Astrocyte (in vitro differentiated cells and primary cell): ENCODE results near the gene DNAAF3. TPM values are rescaled to one million over a fixed set of nuclear protein-coding genes. Genes with fewer than 3 reads are reported as not detected.

Experiments used
- DNase-seq: peaks from one replicate; pipeline ENCODE4 v3.0.0-alpha.2; 2010; ENCODE audit warnings: low read depth
- FAIRE-seq: peaks from 2 replicates; lab custom pipeline; 2011; peaks lifted over from hg19 to GRCh38; lab: Jason Lieb, UNC
- H2AFZ ChIP-seq: 2 replicates; pipeline ENCODE4 v1.6.0; 2012; ENCODE audit warnings: low read depth, low read length, inconsistent platforms
- H3K27ac ChIP-seq: 2 replicates; pipeline ENCODE4 v1.5.1; 2011; ENCODE audit warnings: low read depth, low read length, inconsistent platforms
- H3K27me3 ChIP-seq: 2 replicates; pipeline ENCODE4 v1.6.0; 2011; ENCODE audit warnings: low read length, inconsistent platforms; ENCODE audit not compliant: insufficient read depth
- H3K36me3 ChIP-seq: 2 replicates; pipeline ENCODE4 v1.5.1; 2011; ENCODE audit warnings: low read length, inconsistent platforms; ENCODE audit not compliant: insufficient read depth
- H3K4me1 ChIP-seq: 2 replicates; pipeline ENCODE4 v1.5.1; 2011; ENCODE audit warnings: low read length, inconsistent platforms; ENCODE audit not compliant: insufficient read depth
- H3K4me2 ChIP-seq: 2 replicates; pipeline ENCODE4 v1.6.0; 2012; ENCODE audit warnings: low read length, inconsistent platforms
- H3K4me3 ChIP-seq: 2 replicates; pipeline ENCODE4 v1.5.1; 2011; ENCODE audit warnings: low read depth, mild to moderate bottlenecking, low read length, inconsistent platforms; ENCODE audit not compliant: insufficient read depth
- H3K79me2 ChIP-seq: 2 replicates; pipeline ENCODE4 v1.6.0; 2012; ENCODE audit warnings: mild to moderate bottlenecking, low read length, inconsistent platforms; ENCODE audit not compliant: insufficient read depth
- H3K9ac ChIP-seq: 2 replicates; pipeline ENCODE4 v1.6.0; 2012; ENCODE audit warnings: mild to moderate bottlenecking, low read length, inconsistent platforms
- H3K9me3 ChIP-seq: 2 replicates; pipeline ENCODE4 v1.5.1; 2012; ENCODE audit warnings: low read depth, mild to moderate bottlenecking, low read length, inconsistent platforms; ENCODE audit not compliant: insufficient read depth
- H4K20me1 ChIP-seq: 2 replicates; pipeline ENCODE4 v1.6.0; 2012; ENCODE audit warnings: low read length, inconsistent platforms; ENCODE audit not compliant: insufficient read depth
- H3K27ac Mint-ChIP-seq: one replicate; pipeline ENCODE4 v1.8.0; 2021; ENCODE audit warnings: mild to moderate bottlenecking, mixed read lengths; ENCODE audit not compliant: unreplicated experiment
- H3K27me3 Mint-ChIP-seq: one replicate; pipeline ENCODE4 v1.8.0; 2021; ENCODE audit warnings: low read depth, mixed read lengths; ENCODE audit not compliant: unreplicated experiment
- H3K36me3 Mint-ChIP-seq: one replicate; pipeline ENCODE4 v1.8.0; 2021; ENCODE audit warnings: low read depth, mixed read lengths; ENCODE audit not compliant: unreplicated experiment
- H3K4me1 Mint-ChIP-seq: one replicate; pipeline ENCODE4 v1.8.0; 2021; ENCODE audit warnings: low read depth, mixed read lengths; ENCODE audit not compliant: unreplicated experiment
- H3K4me3 Mint-ChIP-seq: one replicate; pipeline ENCODE4 v1.8.0; 2021; ENCODE audit warnings: mild to moderate bottlenecking, moderate library complexity, mixed read lengths; ENCODE audit not compliant: unreplicated experiment
- H3K9me3 Mint-ChIP-seq: one replicate; pipeline ENCODE4 v1.8.0; 2021; ENCODE audit warnings: mild to moderate bottlenecking, mixed read lengths; ENCODE audit not compliant: unreplicated experiment
- EZH2 ChIP-seq: IDR thresholded peaks from 2 replicates; pipeline ENCODE4 v1.6.1; 2012; ENCODE audit warnings: mild to moderate bottlenecking, low read length, inconsistent platforms; ENCODE audit not compliant: insufficient read depth
- total RNA-seq: library from RNA; stranded (reverse); gene quantifications from 2 replicates; pipeline ENCODE4 v1.2.1, GENCODE V29; 2021
- TF ChIP-seq, protein P1 (sequence below): IDR thresholded peaks from 2 replicates; pipeline ENCODE4 v1.5.1; 2011; ENCODE audit warnings: low read depth, mild to moderate bottlenecking, inconsistent platforms, low read length, moderate library complexity; ENCODE audit not compliant: insufficient read depth

The DNAAF3 gene
- total RNA-seq, 1 donor from 2014 or later, result 1.3 TPM

DNA sequence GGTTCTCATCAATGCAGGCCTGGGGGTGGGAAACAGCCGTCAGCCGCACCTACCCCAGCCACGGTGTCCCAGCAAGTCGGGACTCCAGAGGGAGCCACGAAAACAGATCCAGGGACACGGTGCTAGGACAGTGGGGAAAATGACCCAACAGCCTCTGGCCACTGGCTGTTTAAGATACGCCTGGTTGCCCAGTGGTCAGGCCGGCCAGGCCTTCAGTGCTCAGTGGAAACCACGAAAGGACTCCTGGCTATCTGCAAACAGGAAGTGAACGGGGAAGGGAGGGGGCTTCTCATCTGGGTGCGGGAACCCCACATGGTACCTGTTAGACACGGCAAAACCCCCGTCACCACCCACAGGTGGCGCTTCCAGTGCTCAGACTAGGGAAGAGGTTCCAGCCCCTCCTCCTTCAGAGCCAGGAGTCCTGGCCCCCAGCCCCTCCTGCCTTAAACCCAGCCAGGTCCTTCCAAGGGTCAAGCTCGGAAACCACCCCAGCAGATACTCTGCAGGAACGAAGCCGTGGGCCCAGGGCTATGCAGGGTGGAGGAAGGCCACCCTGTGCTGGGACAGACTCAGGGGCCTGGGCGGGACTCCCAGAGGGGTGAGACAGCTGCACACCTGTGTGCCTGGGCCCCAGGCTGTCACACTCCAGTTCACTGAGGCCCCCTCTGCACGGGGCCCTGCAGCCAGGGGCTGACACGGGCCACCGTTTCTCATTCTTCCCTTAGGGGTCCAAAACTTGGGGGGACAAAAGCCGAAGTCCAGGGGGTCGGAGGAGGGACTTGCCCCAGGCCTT lies 53.4 kb downstream of the DNAAF3 start:
- no peaks in the 10 kb centered on the region for H3K36me3 Mint-ChIP-seq
- no peaks in the 10 kb centered on the region for H3K36me3 ChIP-seq
- peak overlapping the region; percentile 64 for H3K4me2 ChIP-seq
- H4K20me1 ChIP-seq, result peaks cover 82% of the 10 kb centered on the region
- peak overlapping the region; percentile 81 for H3K9ac ChIP-seq
- H3K4me1 Mint-ChIP-seq, result peaks cover 12% of the 10 kb centered on the region
- TF ChIP-seq, protein P1, sequence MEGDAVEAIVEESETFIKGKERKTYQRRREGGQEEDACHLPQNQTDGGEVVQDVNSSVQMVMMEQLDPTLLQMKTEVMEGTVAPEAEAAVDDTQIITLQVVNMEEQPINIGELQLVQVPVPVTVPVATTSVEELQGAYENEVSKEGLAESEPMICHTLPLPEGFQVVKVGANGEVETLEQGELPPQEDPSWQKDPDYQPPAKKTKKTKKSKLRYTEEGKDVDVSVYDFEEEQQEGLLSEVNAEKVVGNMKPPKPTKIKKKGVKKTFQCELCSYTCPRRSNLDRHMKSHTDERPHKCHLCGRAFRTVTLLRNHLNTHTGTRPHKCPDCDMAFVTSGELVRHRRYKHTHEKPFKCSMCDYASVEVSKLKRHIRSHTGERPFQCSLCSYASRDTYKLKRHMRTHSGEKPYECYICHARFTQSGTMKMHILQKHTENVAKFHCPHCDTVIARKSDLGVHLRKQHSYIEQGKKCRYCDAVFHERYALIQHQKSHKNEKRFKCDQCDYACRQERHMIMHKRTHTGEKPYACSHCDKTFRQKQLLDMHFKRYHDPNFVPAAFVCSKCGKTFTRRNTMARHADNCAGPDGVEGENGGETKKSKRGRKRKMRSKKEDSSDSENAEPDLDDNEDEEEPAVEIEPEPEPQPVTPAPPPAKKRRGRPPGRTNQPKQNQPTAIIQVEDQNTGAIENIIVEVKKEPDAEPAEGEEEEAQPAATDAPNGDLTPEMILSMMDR, result no peak
- no peak for TF ChIP-seq EZH2
- H3K27ac ChIP-seq, result peak overlapping the region; percentile 85
- no peaks in the 10 kb centered on the region for H3K27me3 Mint-ChIP-seq
- FAIRE-seq (no peak), DNase-seq (no peak)
- H3K4me3 Mint-ChIP-seq, result no peak overlapping the region
- no peak overlapping the region for H2AFZ ChIP-seq
- no peaks in the 10 kb centered on the region for H3K9me3 ChIP-seq
- H3K79me2 ChIP-seq, result peaks cover 82% of the 10 kb centered on the region
- no peak overlapping the region for H3K4me3 ChIP-seq
- peak overlapping the region; percentile 92 for H3K27ac Mint-ChIP-seq
- H3K9me3 Mint-ChIP-seq, result no peaks in the 10 kb centered on the region
- H3K4me1 ChIP-seq, result peaks cover 32% of the 10 kb centered on the region
- H3K27me3 ChIP-seq, result no peaks in the 10 kb centered on the region

DNA sequence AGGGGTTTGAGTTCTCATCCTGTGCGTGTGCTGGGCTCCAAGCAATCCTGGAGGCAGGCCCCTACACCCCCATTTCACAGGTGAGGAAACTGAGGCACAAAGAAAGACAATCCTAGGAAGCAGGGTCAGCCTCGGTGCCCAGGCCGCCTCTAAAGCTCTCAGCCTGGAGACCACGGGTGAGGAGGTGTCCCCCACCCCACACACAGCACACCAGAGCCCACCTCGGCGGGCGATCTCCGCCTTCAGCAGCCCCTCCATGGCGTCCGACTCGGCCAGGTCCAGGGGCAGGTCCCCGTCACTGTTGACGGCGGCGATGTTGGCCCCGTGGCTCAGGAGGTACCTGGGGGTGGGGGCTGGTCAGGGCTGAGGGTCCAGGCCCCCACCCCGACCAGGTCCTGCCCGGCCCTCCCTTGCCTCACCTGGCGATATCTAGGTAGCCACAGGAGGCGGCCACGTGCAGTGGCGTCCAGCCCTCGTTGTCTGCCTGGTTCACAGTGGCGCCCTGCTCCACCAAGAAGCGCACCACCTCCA lies 54.1 kb downstream of the DNAAF3 start:
- FAIRE-seq, result no peak
- Histone ChIP-seq H3K36me3 (no peaks in the 10 kb centered on the region), H3K9me3 (no peaks in the 10 kb centered on the region), H3K4me2 (no peak overlapping the region), H3K9ac (no peak overlapping the region), H4K20me1 (peaks cover 82% of the 10 kb centered on the region), H3K27ac (no peak overlapping the region), H3K4me3 (no peak overlapping the region), H2AFZ (no peak overlapping the region), H3K27me3 (no peaks in the 10 kb centered on the region), H3K79me2 (peaks cover 82% of the 10 kb centered on the region), H3K4me1 (peaks cover 32% of the 10 kb centered on the region)
- no peak for TF ChIP-seq EZH2
- TF ChIP-seq, protein P1, result no peak
- H3K4me3 Mint-ChIP-seq, result no peak overlapping the region
- H3K9me3 Mint-ChIP-seq, result no peaks in the 10 kb centered on the region
- no peaks in the 10 kb centered on the region for H3K36me3 Mint-ChIP-seq
- no peak overlapping the region for H3K27ac Mint-ChIP-seq
- no peak for DNase-seq
- H3K4me1 Mint-ChIP-seq, result peaks cover 12% of the 10 kb centered on the region
- H3K27me3 Mint-ChIP-seq, result no peaks in the 10 kb centered on the region
